ENCODE measurements around the gene SLC35E2B.

The SLC35E2B gene

DNA sequence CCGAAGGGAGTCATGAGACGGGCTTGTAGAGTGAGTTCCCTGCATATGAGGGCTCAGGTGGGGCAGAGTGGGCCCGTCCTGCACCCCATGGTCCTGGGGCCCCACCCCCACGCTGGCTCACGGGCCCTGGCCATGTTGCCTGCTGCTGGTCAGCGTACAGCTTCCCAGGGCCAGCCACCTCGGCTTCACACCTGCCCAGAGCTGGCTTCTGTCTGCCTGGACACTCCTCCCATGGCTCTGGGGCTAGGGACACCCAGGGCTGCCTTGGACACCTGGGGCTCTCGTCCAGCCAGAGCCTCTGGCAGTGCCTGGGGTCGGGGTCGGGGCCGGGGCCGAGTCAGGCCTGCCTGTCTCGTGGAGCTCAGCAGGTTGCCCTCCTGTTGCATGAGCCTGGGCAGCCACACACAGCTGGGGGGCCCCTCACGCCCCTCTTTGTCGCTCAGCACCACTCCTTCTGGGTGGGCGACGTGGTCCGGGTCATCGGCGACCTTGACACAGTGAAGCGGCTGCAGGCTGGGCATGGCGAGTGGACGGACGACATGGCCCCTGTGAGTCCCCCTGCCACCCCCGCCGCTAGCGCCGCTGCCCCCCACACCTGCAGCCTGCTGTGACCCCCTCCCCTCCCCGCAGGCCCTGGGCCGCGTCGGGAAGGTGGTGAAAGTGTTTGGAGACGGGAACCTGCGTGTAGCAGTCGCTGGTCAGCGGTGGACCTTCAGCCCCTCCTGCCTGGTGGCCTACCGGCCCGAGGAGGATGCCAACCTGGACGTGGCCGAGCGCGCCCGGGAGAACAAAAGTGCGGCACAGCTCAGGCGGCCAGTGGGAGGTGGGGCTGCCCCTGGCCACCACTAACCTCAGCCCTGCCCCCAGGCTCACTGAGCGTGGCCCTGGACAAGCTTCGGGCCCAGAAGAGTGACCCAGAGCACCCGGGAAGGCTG is 66.1 kb downstream of the SLC35E2B start:
- in situ Hi-C loops (cut with MboI; ENCODE audit: low sequenced_read_pairs): no loop called here

DNA sequence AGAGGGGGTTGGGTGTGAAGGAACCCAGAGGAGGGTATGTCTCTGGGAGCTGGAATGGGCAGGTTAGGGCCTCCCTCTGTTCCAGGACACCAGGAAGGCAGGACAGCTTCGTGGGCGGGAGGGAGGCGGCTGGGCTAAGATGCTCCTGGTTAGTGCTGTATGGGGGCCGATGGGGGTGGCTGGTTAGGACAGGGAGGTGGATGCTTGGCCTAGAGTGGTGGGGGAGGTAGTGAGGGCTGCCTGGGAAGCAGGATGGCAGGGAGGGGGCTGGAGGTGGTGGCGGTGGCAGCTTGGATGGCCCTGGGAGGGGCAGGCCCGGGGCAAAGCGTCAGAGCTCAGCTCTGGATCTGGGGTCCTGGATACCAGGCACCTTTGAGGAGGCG is 66.8 kb downstream of the SLC35E2B start:
- in situ Hi-C loops (cut with MboI; ENCODE audit: low sequenced_read_pairs): no loop called here

DNA sequence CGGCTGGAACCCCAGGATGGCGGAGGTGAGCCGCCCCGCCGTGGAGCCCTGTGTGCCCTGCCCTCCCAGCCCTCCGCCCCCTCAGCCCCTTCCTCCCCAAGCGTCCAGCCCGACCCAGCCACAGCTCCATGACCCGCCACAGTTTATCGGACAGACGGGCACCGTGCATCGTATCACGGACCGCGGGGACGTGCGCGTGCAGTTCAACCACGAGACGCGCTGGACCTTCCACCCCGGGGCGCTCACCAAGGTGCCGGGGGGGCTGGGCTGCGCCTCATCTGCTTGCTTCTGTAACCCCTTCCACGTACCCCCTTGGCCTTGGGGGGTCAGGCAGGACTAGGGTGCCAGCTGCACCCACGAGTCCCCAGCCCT is 67.2 kb downstream of the SLC35E2B start:
- in situ Hi-C loops (cut with MboI; ENCODE audit: low sequenced_read_pairs): no loop called here

DNA sequence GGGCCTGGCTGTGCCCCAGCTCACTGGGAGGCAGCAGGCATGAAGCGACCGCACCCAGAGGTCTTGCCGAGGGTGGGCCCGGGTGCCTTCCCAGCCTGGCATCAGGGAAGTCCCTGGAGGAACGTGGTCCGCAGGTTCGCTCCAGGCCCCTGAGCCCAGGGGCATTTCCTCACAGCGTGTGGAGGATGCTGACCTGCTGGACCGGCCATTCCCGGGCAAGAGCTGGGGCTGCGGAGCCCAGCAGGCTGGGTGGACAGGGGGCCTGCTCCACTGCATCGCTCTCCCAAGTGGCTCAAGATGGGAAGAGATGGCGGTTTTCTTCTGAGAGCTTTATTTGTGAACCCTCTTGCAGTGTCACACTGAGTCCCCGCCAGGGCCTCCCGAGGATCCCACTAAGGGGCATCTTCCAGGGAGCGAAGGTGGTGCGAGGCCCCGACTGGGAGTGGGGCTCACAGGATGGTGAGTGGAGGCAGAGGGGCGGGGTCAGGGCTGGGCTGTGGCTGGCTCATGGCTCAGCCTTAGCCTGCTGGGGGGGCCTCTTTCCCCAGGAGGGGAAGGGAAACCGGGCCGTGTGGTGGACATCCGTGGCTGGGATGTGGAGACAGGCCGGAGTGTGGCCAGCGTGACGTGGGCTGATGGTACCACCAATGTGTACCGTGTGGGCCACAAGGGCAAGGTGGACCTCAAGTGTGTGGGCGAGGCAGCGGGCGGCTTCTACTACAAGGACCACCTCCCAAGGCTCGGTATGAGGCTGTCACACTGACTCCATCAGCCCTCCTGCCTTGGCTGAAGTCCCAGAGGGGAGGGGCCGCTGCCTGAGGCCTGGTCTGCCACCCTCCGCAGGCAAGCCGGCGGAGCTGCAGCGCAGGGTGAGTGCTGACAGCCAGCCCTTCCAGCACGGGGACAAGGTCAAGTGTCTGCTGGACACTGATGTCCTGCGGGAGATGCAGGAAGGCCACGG is 67.9 kb downstream of the SLC35E2B start:
- in situ Hi-C loops (cut with MboI; ENCODE audit: low sequenced_read_pairs): no loop called here

DNA sequence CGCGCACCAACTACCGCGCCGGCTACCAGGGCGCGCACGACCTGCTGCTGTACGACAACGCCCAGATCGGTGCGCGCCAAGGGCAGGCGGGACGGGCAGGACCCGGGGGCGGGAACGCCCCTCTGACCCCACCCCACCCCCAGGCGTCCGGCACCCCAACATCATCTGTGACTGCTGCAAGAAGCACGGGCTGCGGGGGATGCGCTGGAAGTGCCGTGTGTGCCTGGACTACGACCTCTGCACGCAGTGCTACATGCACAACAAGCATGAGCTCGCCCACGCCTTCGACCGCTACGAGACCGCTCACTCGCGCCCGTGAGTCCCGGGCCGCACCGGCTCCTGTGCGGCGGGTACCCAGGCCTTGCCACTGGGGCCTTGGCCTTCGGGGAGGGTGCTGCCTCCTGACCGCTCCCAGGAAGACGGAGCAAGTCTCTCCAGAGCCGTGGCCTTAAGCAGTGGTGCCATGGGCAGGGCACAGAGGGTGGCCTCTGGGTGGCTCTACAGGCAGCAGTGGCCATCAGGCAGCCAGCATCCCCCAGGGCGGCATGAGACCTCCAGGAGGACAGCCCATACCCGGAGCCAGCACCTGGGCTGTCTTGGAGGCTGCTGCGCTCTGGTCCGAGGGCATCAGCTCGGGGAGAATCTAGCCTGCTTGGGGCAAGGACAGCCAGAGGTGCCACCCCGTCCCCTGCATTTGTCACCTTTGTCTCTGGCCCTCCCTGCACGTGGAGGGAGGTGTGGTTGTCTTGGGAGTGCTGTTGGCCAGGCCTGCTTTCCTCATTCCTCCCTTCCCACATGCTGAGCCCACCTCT is 68.8 kb downstream of the SLC35E2B start:
- in situ Hi-C loops (cut with MboI; ENCODE audit: low sequenced_read_pairs): no loop called here

DNA sequence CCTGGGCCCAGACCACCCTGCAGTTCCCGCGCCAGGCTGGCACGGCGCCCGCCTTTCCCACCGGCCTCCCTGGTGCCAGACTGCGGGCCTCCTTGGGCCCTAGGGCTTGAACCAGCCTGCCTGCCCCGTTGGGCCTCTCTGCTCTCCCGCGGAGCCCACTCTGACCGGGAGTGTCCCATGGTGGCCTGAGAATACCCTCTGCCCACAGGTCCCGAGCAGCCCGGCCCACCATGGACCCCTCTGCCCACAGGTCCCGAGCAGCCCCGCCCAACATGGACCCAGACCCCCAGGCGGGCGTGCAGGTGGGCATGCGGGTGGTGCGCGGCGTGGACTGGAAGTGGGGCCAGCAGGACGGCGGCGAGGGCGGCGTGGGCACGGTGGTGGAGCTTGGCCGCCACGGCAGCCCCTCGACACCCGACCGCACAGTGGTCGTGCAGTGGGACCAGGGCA is 69.4 kb downstream of the SLC35E2B start:
- in situ Hi-C loops (cut with MboI; ENCODE audit: low sequenced_read_pairs): no loop called here

DNA sequence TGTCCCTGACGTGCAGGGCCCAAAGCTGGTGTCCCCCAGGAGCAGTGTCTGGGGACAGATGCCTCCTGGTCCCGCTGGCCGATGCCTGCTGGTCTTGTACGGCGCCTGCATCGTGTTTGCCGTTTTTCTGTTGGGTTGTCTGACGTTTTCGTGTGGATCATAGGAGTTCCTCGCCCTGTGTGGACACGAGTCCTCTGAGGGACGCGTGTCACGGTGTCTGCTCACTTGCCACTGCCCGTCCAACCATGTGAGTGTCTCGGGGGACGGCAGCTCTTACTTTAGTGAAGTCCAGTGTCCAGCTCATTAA is 69.9 kb downstream of the SLC35E2B start:
- in situ Hi-C loops (cut with MboI; ENCODE audit: low sequenced_read_pairs): no loop called here

DNA sequence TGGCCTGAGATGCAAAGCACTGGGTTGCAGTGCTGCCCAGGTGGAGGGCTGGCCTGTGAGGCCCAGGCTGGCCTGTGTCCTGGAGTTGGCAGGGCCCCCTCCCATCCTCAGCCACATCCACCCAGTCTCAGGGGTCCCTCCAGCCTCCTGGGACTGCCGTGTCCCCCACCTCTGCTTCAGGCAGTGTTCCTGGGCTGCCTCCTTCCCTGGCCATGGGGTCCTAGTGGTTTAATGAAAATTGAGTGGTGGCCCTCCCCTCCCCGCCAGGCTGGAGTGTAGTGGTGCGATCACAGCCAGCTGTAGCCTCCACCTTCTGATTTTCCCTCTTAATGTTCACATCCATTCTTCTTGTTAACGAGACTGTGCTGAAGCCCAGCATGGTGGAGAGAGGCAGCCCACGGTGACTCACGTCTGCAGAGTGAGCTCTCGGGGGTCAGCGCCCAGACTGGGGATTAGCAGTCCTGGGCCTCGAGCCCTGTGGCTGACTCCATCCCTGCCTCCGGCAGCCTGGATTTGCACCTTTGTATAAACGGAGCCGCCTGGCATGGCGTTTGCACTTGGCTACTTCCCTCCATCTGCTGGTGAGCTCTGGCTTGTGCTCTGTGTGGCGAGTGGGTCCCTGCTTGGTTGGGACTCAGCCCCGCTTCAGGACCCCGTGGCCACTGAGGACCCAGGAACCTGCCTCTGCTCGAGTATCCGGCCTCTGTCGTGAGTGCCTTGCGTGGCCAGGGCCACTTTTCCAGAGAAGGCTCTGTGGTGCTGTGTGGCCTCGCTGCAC is 70.4 kb downstream of the SLC35E2B start:
- in situ Hi-C loops (cut with MboI; ENCODE audit: low sequenced_read_pairs): no loop called here

DNA sequence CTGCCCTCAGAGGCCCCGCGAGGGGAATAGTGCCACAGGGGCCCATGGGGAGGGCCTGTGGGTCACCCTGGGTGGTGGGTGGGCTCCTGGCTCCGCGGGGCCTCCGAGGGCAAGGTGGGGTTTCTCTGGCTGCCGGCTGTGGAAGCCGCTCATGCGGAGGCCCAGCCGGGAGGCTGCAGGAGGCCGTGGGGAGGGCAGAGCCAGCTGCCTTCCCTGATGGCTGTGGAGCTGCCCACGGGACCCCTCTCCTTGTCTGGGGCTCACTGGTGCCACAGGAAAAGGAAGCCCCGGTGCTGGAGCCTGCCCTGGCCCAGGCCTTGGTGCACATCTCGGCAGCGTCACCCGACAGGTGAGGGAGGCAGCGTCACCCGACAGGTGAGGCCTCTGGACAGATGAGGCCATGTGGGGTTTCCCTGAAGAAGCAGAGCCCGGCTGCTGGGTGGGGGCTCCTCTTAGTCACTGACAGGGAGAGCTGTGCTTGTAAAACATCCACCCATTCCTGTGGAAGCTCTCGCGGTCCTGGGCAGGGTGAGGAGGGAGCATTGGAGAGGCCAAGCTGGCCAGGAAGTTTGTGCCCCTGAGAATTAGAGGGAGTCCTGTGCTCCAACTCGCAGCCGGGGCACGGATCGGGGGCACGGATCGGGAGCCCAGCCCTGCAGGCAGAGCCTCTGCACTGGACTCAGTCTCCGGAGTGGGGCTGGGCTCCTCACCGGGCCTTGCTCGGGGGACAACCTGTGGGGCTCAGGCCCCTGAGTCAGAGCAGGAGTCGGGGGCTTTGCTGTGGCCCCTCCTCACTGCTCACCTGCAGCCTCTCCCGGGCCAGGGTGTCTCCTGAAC is 71.2 kb downstream of the SLC35E2B start:
- in situ Hi-C loops (cut with MboI; ENCODE audit: low sequenced_read_pairs): no loop called here

DNA sequence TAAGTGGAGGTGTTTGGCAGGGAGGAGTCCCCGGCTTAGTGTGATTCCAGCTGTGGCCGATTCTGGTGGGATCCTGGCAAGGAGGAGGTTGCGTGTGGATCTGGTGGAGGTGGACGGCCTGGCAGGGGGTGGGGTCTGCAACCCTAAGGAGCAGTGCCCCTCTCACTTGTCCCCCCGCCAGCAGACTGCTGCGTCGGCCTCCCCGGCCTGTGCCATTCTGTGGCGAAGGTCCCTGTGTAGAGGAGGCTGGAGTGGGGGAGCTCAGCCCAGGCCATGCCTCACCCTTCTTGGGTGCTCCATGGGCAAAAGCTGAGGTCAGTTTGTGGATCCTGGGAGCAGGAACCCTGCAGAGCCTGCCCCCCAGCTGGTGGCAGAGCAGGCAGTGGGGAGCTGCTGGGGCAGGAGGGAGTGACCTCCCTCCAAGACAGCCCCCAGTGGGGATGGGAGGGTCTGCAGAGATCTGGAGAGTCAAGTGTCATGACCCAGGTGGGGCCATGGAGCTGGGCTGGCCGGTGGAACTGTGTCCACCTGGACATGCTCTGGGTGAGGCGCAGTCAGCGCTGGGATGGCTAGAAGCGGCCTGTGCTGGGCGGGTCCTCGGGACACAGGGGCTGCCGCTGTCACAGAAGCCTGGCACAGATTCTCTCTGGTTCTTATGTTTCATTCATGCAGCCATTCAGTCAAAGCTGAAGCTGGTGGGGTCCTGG is 72.0 kb downstream of the SLC35E2B start:
- in situ Hi-C loops (cut with MboI; ENCODE audit: low sequenced_read_pairs): no loop called here

DNA sequence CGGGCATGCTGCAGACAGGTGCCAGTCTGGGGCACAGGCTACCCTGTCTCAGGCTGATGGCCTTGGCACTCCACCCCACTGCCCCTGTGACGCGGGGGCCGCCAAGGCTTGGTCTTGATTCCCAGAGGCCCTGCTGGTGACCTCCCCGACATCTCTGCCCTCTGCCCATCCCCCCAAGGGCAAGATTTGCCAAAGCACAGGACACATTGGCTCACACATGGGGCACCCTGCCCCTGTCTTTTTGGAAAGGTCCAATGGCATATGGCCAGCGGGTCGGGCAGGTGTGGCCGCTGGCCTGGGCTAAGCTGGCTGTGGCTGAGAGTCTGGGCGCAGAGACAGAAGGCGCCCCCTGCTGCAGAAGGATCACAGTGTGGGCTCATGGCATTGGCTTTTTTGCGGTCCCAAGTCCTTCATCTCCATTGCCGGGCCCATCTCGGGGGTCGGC is 72.7 kb downstream of the SLC35E2B start:
- in situ Hi-C loops (cut with MboI; ENCODE audit: low sequenced_read_pairs): no loop called here

DNA sequence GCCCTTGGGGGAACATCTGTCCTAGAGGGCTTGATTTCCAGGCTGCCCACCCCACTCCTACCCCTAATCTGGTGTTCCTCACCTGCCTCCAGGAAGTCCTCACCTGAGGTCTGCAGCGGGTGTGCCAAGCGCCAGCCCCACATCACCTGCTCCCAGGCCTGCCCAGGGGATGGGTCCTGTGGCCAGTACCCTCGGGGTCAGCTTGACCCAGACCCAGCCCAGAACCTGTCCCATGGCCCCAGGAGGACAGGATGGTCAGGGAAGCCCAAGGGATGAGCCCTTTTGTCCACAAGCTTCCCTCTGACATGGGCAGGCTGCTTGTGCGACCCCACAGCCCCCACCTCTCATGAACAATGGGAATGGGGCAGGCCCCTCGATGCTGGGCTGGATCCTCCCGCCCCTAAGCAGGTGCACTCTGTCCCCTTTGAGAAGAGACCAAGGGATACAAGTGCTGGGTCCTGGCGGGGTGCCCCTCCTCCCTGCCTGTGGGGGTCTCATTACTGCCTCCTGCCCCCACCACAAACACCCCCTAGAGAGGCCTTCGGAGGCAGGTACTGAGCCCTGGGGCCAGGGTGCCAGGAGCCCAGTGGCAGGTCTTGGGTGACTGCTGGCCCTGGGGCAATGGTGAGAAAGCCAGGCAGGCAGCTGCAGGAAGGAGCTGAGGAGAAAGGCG is 74.1 kb downstream of the SLC35E2B start:
- in situ Hi-C loops (cut with MboI; ENCODE audit: low sequenced_read_pairs): no loop called here

DNA sequence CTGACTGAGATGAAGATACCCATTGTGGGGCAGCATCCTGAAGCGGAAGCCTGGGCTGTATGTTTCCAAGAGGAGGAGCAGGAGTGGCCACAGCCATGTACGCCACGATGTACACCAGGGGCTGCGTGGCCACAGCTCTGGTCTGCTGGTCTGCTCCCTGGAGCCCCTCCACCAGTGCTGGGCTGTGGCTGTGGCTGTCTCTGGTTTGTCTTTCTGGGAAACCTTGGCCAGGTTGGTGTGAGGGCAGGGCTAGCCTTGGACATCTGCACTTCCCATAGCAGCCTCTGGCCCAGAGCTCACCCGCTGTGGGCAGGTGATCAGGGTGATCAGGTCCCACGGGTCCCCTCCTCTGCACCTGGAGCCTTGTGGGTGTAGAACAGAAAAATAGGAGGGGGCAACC is 74.7 kb downstream of the SLC35E2B start:
- in situ Hi-C loops (cut with MboI; ENCODE audit: low sequenced_read_pairs): no loop called here

DNA sequence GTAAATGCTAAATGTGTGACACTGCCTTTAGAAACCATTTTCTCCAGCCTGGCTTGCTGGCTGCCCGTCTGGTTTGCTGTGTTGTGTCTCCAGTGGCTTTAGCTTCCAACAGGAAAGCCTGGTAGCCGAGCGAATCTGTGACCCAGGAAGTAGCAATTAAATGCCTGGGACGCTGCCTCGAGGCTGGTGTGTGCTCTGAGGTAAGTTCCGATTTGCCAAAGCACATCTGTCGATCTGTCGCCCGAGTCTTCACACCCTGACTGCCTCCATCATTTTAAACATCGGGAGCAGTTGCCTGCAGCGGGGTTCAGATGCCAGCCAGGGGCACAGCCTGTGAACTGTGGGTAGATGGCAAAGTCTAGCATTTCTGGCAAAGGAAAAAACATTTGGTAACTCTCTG is 75.1 kb downstream of the SLC35E2B start:
- in situ Hi-C loops (cut with MboI; ENCODE audit: low sequenced_read_pairs): no loop called here

DNA sequence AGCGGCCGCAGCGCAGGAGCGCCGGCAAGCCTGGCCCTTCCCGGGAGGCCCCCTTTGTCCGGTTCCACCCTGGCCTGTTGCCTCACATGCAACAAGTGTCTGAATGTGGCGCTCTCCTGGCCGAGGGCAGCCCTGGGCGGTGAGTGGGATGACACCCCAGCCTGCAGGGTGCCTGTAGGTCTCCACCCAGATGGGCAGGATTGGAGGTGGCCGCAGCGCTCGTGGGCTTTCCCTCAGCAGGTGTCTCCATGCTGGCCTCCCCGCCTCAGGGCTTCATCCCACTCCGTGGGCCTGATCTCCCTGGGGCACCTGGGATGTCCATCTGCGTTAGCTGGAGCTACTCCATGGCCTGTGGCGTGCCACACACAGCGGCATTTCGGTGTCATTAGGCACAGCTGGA is 75.8 kb downstream of the SLC35E2B start:
- in situ Hi-C loops (cut with MboI; ENCODE audit: low sequenced_read_pairs): no loop called here

DNA sequence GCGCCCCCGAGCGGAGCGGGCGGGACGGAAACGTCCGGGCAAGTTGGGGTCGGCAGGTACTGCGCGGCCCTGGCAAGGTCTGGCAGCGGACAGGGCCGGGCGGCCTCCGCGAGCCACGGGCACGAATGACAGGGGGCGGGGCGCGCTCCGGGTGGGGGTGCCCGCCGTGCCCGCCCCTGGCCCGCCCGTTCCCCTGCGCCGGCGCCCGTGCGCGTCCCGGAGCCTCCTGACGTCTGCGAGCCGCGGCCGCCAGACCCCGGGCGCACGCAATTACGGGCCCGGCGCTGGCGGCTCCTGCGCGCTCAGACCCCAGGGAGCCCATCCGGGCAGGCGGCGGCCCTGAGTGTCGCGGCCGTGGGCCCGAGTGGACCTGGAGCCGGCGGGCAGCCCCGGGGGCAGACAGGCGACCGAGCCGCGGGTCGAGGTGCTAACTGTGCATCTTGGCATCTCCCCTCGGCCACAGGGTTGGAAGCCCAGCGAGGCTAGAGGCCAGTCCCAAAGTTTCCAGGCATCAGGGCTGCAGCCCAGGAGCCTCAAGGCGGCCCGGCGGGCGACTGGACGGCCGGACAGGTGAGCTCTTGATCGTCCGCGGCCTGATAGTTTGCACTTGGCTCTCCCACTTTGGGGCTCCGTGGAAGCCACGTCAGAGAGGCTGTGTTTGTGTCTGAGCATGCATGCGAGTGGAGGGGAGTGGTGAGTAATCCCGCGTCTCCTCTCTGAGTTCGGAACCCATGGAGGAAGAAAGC is 76.4 kb downstream of the SLC35E2B start:
- in situ Hi-C loops (cut with MboI; ENCODE audit: low sequenced_read_pairs): no loop called here

DNA sequence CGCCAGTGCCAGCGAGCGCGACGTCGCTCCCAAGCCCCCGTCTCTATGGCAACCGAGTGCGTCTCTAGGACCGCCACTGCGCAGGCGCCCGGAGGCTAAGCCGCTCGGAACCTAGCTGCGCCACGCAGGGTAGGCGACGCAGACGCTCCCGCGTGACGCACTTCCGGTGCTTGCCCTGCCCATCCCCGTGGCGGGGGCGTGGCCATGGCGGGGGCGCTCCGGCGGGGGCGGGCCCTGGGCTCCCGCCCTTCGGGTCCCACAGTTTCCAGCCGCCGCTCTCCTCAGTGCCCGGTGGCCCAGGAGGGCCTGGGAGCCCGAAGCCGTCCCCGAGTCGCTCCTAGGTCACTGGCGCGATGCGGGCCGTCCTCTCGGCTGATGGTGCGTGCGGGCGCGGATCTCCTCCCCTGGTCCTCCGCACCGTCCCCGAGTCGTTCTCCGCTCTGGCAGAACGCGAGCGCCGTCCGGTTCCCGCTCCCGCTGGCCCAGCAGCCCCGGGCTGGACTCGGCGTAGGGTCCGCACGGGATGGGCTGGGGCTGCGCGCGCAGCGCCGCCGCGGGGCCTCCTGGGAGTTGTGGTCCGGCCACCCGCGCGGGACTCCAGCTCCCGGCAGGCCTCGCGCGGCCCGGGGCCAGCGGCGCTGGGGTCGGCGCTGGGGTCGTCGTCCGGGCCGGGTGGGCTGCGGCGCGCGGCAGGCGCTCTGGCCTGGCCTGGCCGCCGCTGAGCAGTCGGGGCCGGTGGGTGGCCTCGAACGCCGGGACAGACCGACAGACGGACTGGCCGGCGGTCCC is 77.1 kb downstream of the SLC35E2B start, which contains the start of gene MIB2:
Gene MIB2 (plus strand): TSS at position 245 of the 789 bp plus-strand sequence. CDS start 7,953 bp downstream, outside the sequence.
- in situ Hi-C loops (cut with MboI; ENCODE audit: low sequenced_read_pairs): no loop called here

Data from HL-60/S4 (cell line).